Right forelimb (tissue), 1 donor: ENCODE data around the gene PALM.
A peak's percentile ranks its signal among the peaks of the same experiment; 100 is the strongest.
"Not testable (repeated sequence)": the region's sequence is repeated elsewhere in the genome, so short reads cannot be mapped to it uniquely, and the experiment has no call there.

Experiments used
- DNase-seq: peaks from one replicate; pipeline ENCODE4 v3.0.0-alpha.2; 2018

The PALM gene

DNA sequence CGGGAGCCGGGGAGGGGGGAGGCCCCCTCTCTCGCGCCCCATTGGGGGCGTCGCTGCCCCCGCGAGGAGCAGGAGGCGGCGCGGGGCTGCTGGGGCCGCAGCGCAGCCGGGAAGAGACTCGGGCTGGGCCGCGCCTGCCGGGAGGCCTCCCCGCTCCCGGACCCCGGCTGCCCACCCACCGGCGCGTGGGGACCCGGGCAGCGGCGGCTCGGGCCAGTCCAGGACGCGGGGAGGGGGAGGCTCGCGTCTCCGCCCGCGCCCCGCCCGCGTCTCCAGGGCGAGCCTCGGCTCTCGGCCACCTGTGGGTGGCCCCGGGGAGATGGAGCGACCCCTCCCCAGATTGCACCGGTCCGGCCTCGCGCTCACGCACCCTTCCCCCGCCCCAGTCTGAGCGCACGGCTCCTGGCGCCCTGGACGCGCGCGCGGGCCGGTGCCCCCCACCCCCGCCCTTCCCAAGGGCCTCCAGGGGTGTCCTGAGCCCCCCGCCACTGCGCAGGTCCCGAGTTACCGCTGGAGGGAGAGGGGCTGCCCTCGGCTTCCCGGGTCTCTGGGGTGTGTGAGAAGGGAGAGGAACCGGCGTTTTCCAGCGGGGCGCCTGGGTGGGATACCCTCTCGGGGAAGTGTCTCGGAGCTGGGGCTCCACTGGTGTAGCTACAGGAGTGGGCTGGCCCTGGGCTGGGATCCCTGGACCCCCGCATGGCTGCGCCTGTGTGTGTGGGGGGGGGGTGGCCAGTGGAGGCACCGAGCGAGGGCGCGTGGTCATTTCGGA, 645 bp downstream of the PALM start:
- no peak for DNase-seq

DNA sequence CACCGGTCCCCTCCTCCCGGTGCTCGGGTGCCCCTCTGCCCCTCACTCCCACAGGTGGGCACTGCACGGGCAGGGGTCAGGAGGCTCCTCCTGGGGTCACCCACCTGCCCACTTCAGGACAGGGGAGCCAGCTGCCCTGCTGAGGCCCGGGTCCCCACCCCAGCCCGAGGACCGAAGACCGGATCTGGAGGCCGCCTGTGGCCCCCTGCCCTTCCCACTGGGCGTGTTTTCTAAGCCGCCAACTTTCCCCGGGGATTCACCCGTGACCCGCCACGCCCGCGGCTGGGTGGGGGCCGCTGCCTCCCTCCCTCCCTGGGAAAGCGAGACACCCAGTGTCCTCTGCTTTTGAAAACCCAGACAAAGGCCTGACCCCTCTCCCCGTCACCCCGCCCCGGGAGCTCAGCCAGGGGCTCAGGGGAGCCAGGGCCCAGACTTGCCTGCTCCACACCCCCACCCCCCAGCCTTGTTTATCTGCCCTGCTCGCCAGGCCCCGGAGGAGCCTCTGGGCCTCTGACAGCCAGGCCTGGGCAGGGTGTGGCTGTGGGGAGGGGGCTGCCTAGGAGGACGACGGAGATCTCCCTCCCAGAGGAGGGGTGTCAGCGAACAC, 1.3 kb downstream of the PALM start:
- no peak for DNase-seq

DNA sequence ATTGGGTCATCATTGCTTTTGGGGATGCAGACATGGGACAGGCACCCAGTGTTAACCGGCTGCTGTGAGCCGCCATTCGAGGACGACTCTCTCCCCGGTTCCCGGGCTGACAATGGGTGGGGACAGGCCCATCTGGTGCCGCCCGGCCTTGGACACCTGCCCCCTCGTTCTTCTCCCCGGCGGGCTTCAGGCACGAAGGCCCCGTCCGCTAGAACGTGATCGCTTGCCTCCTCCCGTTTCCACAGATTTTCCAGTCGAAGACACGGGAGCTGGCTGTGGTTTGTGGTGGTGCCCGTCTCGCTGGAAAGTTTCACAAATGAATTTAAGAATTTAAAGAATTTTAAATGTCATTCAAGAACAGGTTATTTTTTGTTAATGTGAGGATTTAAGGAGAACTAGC, 2.0 kb downstream of the PALM start:
- no peak for DNase-seq

DNA sequence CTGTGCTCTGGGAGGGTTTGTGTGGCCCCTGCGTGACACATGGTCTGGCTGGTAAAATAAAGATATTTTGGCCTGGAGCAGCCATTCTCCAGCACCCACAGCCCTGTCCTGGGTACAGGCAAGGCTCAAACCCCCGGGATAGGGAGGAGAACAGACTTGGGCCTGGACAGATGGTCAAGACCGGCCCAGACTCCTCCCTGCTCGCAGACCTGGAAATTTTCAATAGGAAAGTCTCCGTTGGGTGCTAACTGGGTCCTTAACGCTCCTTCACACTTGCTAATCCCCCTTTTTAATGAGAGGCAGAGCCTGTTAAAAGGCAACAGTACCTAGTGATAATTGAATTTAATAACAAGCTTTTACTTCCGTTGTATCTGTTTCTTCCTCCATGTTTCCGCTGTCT, 2.5 kb downstream of the PALM start:
- no peak for DNase-seq

DNA sequence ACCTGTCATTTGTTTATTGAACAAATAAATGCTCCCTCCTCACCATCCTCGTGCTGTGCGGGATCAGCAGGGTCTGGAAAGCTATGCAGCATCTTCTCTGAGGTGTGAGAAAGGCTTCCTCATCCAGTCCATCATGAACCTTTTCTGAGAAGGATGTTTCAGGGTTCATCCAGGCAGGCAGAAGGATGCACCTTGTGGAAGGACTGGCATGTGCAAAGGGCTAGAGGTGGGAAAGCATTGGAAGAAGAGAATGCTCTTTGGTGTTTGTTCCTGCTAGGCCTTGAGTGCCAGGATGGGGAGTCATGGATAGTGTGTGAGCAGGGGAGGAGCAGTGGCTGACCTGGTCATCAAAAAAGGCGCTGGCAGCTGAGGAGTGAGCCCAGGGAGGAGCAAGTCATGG, 6.6 kb downstream of the PALM start:
- DNase-seq = no peak

DNA sequence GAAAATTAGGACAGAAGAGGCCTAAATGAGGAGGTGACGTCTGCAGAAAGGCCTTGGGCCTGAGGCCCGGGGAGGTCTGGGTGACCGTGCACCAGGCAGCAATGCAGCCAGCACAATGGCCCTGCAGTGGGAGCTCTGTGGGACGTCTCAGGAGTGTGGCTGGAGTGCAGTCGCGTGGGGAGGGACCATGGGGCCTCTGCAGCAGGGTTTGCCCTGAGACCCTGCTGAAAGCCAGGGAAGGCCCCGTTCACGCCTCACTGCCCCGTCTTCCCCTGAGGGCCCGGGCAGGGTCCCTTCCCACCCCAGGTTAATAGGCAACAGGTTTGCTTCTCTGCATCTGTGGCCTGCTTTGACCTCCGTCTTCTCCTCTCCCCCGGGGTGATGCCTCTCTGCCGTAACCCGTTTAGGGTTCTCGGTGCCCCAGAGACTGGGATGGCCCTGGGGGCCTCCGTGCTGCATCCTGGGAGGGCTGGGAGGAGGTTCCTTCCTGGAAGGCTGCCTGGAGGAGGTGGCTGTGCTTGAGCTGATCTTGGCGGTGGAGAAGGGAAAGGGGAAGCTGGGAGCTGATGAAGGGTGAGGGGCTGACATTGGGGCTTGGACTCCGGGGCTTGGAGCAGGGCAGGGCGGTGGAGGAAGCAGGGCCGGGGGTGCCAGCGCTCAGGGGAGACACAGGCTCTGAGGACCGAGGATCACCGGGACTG, 9.7 kb downstream of the PALM start:
- no peak for DNase-seq

DNA sequence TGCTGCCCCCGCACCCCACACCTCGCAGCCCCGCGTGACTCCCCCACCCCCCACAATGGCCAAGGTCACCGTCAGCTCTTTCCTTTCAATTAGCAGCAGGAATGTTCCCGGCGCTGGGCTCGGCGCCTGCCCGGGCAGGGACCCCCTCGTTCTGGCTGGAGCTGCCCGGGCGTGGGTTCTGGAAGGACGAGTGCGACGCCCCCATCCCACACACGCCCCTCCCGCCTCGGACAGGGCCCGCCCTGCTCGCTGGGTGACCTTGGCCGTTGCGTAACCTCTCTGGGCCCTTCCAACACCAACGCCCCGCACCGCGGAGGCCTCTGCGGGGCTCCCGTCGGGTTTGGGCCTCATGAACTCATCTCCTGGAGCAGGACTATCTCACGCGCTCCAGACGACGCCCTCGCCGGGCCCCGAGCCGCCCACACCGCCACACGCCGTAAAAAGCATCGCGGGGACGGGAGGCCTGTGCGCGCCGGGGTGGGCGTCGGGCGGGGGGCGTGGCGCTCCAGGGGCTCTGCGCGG, 10.3 kb downstream of the PALM start:
- DNase-seq = peak; percentile 82

DNA sequence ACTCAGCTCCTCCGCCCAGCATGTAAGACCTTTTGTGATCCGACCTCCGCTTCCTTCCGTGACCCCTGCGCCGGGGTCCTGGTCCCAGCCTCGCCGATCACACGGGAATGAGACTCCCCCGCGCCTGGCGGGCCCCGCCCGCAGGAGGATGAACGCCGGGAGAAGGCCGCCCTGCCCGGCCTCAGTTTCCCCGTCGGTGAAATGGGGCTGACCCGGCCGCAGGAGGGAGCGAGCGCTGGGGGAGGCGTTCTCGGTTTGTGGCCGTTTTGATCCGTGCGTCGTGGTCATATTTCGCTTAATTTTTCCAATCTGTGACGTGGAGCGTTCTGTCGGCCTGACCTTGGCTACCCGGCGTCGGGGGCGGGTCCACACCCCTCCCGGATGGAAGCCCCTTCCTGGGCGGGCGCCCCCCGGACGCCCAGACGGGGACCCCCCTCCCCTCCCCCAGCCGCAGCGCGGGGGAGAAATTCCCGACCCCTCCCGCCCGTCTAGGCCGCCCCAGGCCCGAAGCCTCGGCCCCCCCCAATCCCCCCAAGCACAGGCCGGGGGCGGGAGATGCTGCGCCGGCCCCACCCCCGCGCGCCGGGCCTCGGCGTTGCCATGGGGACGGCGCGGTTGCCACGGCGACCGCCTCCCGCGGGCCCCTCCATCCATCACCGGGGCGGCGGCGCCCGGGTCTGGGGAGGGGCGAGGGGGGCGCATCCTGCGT, 11.1 kb downstream of the PALM start:
- peak; percentile 79 for DNase-seq

DNA sequence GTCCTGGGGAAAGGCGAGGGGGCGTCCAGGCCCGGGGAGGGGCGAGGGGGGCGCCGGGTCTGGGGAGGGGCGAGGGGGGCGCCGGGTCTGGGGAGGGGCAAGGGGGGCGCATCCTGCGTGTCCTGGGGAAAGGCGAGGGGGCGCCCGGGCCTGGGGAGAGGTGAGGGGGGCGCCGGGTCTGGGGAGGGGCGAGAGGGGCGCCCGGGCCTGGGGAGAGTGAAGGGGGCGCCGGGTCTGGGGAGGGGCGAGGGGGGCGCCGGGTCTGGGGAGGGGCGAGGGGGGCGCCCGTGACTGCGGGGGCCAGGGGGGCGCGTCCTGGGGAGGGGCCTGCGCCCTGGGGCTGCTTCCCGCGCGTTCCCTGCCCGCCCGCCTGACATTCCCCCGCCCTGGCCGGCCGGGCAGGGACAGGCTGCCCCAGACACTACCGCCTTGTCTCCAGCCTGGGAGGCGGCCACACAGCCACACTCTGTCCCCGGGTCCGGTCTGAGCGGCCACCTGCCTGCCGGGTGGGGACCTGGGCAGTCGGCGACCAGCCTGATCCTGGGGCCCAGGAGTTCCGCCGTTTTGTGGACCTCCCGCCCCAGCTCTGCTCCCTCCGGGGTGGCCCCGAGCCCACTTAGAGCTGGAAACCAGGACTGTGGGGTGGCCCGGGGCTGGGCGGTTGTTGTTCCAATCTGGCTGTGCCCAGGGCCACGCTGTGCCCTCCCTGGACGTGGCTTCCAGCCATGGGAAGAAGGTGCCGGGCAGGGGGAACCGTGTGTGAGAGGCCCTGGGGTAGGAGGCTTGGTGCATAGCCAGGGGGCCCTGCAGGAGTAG, 11.8 kb downstream of the PALM start:
- DNase-seq = no peak

DNA sequence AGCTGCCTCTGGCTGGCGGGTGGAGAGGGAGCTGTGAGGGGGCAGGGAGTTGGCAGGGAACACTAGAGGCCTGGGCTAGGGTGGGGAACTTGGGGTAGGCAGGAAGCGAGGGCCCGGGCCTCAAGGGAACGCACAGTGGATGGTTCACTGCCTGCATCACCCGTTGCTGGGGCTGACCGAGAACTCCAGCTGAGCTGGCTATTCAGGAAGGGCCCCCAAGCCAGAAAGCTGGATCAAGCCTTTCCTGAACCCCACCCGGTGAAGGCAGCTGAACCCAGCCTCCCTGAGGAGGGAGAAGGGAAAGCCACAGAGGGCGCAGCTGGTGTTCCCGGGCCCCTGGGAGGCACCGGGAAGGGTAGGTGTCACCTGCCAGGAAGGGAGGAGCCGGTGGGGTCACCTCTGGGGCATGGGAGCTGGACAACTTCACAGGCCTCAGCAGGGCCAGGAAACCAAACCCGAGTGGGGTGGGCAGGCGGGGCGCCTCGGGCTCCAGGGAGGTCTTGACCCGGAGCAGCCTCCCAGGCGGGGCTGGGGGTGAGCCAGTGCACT, 13.9 kb downstream of the PALM start:
- DNase-seq = no peak

DNA sequence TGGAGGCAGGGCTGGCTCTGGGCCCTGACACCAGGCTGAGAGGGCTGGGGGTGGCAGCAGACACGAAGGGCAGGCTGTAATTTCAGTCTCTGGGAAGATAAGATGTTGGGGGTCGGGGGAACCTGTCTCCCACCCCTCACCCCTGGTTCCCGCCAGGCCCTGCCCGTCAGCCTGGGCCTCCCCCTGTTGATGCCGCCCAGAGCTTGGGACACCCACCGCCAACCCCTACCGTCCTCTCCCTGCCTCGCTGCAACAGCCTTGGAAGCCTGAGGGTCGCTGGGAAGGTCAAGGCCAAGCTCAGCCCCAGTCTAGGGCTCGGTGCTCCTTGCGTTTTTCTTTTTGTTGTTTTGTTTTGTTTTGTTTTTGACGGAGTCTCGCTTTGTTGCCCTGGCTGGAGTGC, 14.5 kb downstream of the PALM start:
- no peak for DNase-seq

DNA sequence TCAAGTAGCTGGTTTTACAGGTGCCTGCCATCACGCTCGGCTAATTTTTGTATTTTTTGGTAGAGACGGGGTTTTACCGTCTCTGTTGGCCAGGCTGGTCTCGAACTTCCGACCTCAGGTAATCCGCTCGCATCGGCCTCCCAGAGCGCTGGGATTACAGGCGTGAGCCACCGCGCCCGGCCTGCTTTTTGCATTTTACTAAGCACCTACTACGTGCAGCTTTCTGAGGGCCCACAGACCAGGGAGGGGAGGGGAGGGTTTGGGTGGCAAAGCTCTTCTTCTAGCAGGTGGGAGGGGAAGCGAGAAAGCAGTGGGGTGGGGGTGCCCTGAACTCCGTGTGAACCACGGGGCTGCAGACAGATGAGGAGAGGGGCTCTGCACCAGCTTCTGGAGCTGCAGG, 15.0 kb downstream of the PALM start:
- no peak for DNase-seq

DNA sequence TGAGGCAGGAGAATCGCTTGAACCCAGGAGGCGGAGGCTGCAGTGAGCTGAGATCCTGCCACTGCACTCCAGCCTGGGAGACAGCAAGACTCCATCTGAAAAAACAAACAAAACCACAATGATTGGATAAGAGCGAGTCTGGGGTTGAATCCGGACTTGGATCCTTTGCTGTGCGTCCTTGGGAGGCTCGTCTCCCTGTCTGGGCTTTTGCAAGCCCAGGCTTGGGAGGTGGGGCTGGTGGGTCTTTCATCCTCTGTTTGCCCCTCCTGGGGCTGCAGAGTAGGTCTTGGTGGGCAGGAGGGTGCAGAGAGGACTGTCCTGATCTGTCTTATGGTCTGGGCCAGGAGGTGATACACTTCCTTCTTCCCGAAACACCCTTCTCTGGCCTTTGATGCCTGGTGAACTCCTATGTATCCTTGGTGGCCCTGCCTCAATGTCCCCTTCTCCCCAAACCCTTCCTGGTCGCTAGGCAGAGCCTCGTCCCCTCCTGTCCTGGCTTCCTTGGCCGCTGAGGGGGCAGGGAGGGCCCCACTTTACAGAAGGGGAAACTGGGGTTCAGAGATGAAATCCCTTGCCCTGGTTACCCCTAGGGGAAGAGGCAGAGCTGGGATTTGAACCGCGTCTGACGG, 16.8 kb downstream of the PALM start:
- DNase-seq = no peak

DNA sequence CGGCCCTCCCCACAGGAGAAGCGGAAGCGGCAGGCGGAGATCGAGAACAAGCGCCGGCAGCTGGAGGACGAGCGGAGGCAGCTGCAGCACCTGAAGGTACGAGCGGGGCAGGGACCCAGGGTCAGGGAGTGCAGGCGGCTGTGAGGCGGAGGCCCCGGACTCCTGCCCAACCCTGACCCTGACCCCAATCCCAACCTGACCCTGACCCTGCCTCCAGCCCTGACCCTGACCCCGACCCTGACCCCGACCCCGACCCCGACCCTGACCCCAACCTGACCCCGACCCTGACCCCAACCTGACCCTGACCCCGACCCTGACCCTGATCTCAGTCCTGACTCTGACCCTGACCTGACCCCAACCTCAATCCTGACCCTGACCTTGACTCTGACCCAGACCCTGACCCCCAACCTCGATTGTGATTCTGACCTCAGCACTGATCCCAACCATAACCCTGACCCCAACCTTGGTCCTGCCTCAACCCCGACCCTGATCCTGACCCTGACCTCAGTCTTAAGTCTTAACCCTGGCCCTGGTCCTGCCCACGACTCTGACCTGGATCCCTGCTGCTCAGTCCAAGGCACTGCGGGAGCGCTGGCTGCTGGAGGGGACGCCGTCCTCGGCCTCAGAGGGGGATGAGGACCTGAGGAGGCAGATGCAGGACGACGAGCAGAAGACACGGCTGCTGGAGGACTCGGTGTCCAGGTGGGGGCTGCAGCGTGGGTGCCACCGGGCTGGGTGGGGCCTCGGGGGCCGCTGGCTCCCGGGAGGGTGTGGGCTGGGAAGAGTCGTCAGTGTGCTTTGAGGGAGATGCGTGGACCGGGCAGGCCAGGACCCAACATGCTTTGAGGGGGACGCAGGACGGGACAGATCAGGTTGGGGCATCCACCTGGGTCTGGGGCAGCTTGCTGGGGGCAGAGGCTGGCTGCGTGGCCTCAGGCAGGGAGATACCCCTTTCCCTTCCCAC, 18.5 kb downstream of the PALM start:
- no peak for DNase-seq

DNA sequence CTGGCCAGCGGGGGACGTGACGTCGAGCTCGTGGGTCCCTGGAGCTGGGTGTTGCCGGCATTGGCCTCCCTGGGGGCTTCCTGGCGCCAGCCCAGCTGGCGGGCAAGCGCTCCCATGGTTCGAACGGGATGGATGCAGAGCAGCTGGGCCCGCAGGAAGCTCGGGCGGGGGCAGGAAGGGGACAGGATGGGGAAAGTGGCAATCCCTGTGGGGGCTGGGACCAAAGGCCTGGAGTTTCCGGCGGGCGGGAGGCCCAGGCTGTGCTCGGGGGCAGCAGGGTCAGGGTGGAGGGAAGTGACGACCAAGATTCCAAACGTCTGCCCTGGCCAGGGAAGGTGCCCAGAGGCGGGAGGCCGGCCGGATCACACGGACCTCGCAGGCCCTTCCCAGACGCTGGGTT, 19.3 kb downstream of the PALM start:
- DNase-seq = no peak

DNA sequence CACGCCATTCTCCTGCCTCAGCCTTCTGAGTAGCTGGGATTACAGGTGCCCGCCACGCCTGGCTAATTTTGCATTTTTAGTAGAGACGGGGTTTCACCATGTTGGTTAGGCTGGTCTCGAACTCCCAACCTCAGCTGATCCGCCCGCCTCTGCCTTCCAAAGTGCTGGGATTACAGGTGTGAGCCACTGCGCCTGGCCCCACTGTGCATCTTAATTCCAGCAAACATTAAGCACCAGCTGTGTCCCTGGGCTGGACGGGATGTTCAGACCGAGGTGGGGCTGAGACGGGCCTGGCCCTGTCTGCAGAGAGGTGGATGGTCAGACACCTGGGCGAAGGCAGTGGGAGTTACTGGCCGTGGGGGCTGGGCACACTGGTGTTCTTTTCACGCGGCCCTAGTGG, 20.8 kb downstream of the PALM start:
- DNase-seq = not testable (repeated sequence)

DNA sequence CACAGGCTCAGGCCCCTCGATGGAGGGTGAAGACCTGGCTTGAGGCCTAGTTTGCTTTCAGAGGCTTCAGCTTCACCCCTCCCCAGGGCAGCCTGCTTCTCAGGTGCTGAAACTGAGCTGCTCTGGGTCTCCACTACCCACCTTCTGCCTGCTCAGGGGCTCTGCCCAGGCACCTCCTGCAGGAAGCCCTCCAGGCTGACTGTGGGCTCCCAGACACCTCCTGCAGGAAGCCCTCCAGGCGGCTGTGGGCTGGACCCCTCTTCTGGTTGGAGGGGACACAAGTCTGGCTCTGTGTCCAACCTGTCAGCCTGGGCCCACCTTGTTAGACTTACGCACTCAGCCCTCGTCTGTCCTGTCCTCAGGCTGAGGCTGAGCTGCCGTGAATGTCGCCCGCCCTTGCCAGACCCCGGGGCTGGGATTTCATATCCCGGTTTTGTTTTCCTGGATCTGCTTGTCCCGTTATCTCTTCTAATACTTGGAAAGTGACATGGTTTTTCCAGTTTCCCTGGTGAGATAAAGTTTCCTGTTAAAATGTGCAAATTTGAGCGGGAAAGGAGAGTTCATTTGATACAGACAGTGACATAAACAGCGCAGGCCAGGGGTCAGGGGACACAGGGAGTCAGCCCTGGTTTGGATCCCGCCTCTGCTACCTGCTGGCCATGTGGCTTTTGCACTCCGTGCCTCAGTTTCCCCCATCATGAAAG, 21.4 kb downstream of the PALM start:
- no peak for DNase-seq

DNA sequence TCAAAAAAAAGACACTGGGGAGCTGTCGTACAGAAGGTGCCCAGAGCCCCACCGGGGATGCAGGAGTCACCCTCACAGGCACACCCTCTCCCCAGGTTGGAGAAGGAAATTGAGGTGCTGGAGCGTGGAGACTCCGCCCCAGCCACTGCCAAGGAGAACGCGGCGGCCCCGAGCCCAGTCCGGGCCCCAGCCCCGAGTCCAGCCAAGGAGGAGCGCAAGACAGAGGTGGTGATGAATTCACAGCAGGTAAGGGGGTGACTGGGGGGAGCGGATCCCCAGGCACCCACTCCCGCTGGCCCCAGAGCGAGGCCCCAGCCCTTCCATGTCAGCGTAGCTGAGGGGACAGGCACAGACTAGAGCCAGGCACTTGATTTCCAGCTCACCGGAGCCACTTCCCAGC, 22.3 kb downstream of the PALM start:
- DNase-seq = no peak

DNA sequence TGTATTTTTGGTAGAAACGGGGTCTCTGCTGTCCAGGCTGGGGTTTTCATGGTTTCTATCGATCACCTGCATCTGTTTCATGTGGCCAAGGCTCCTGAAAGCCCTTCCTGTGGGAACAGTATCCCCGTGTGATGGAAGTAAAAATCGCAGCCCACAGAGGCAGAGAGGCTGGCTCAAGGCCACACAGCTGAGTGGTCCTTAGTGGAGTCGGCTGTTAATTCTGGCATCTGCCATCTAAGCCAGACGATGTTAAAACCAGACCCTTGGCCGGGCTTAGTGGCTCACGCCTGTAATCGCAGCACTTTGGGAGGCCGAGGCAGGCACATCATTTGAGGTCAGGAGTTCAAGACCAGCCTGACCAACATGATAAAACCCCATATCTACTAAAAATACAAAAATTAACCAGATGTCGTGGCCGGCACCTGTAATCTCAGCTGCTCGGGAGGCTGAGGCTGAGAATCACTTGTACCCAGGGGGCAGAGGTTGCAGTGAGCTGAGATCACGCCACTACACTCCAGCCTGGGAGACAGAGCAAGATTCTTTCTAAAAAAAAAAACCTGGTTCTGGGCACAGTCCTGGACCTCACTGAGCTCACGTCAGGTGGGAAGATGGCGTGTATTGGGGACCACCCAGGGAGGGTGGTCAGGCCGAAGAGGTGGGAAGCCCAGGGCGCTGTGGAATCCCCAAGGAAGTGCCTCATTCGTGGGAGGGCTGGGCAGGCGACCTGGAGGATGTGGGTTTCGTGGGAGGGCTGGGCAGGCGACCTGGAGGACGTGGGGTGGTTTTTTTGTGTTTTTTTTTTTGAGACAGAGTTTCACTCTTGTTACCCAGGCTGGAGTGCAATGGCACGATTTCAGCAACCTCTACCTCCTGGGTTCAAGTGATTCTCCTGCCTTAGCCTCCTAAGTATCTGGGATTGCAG, 23.7 kb downstream of the PALM start:
- no peak for DNase-seq
